Effector memory CD8-positive, alpha-beta T cell (primary cell): Measurements from ENCODE around the gene ZNF418.
"Not testable (repeated sequence)": the region's sequence is repeated elsewhere in the genome, so short reads cannot be mapped to it uniquely, and the experiment has no call there.

Experiments used
- ATAC-seq: fragments of 150-1000 bp; cut with Tn5 transposase; replicated peaks from 2 replicates; pipeline ENCODE4 v1.10.0; 2021; ENCODE audit warnings: mild to moderate bottlenecking, moderate library complexity
- DNase-seq, 3 experiments: peaks; one replicate each; pipeline ENCODE4 v3.0.0; 2021
- H3K27ac Mint-ChIP-seq, 2 donors: one replicate each; pipeline ENCODE4 v1.8.0; 2022; ENCODE audit warnings: mild to moderate bottlenecking in 2 of 2, mixed read lengths in 2 of 2, moderate library complexity in 2 of 2
- H3K27me3 Mint-ChIP-seq, 2 donors: one replicate each; pipeline ENCODE4 v1.8.0; 2022; ENCODE audit warnings: mixed read lengths in 2 of 2
- H3K36me3 Mint-ChIP-seq: one replicate; pipeline ENCODE4 v1.8.0; 2022; ENCODE audit warnings: mild to moderate bottlenecking, moderate library complexity, mixed read lengths; ENCODE audit not compliant: insufficient read depth
- H3K4me1 Mint-ChIP-seq, 2 donors: one replicate each; pipeline ENCODE4 v1.8.0; 2022; ENCODE audit warnings: low read depth in 2 of 2, mixed read lengths in 2 of 2
- H3K4me3 Mint-ChIP-seq, 2 donors: one replicate each; pipeline ENCODE4 v1.8.0; 2022; ENCODE audit warnings: mild to moderate bottlenecking in 2 of 2, mixed read lengths in 2 of 2, moderate library complexity in 2 of 2
- H3K9me3 Mint-ChIP-seq, 2 donors: one replicate each; pipeline ENCODE4 v1.8.0; 2022; ENCODE audit warnings: mixed read lengths in 2 of 2

The ZNF418 gene

DNA sequence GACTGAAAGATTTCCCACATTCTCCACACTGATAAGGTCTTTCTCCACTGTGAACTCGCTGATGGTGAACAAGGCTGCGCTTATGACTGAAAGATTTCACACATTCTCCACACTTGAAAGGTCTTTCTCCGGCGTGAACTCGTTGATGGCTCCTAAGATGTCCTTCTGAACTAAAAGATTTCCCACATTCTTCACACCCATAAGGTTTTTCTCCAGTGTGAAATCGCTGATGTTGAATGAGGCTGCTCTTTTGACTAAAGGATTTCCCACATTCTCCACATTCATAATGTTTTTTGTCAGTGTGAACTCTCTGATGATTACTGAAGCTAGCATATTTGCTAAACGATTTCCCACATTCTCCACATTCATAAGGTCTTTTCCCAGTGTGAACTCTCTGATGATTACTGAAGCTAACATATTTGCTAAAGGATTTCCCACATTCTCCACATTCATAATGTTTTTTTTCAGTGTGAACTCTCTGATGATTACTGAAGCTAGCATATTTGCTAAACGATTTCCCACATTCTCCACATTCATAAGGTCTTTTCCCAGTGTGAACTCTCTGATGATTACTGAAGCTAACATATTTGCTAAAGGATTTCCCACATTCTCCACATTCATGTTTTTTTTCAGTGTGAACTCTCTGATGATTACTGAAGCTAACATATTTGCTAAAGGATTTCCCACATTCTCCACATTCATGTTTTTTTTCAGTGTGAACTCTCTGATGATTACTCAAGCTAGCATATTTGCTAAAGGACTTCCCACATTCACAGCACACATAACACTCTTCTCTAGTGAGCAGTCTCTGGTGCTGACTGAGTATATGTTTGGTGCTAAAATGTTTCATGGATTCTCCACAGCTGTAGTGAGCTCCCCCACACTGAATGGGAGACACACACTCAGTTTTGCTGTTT lies 61.1 kb downstream of the ZNF418 start:
- not testable (repeated sequence) for H3K4me3 Mint-ChIP-seq, ATAC-seq, H3K4me1 Mint-ChIP-seq, H3K27me3 Mint-ChIP-seq, H3K27ac Mint-ChIP-seq, DNase-seq
- Mint-ChIP-seq H3K36me3 (peaks cover 25% of the 10 kb centered on the region), H3K9me3 (peaks cover 0 to 19% of the 10 kb centered on the region in 2 donors)

GRCh38 chr19:57872450-57872849 lies 62.8 kb downstream of the ZNF418 start:
- Mint-ChIP-seq H3K4me1 (no peaks in the 10 kb centered on the region), H3K27me3 (no peaks in the 10 kb centered on the region), H3K27ac (no peak overlapping the region), H3K36me3 (peaks cover 22% of the 10 kb centered on the region), H3K4me3 (no peak overlapping the region), H3K9me3 (peaks cover 0 to 19% of the 10 kb centered on the region in 2 donors)
- no peak for DNase-seq
- no peak for ATAC-seq
